CD4-positive, alpha-beta T cell (primary cell): Measurements from ENCODE around the gene EBF4. TPM values are rescaled to one million over a fixed set of nuclear protein-coding genes. Genes with fewer than 3 reads are reported as not detected.
A peak's percentile ranks its signal among the peaks of the same experiment; 100 is the strongest.

ENCODE experiments used
- ATAC-seq: fragments of 200-7000 bp; cut with Tn5 transposase; one replicate; pipeline ENCODE4 v1.10.0; 2022; ENCODE audit warnings: mild to moderate bottlenecking; ENCODE audit not compliant: poor library complexity
- CTCF ChIA-PET: fragments of 350-600 bp; sonication (Branson Sonifier 250); formaldehyde crosslinking; loops from one replicate; lab custom pipeline; 2021; ENCODE audit warnings: antibody characterized with exemption, inconsistent platforms; lab: Charles Lee
- POLR2A ChIA-PET: fragments of 350-600 bp; sonication (Branson Sonifier 250); formaldehyde crosslinking; loops from one replicate; lab custom pipeline; 2021; ENCODE audit warnings: antibody characterized with exemption, inconsistent platforms; lab: Charles Lee
- DNase-seq, 14 experiments: peaks; one replicate each; pipeline ENCODE4 v3.0.0-alpha.2; 2013 to 2020; ENCODE audit warnings: mixed read lengths in 2 of 14
- H3K27ac ChIP-seq, 2 donors: one replicate each; pipeline versions ENCODE4 v1.5.1 to v1.7.0; 2013; ENCODE audit warnings: low read length in 2 of 2, low read depth in 1 of 2, mild to moderate bottlenecking in 1 of 2
- H3K27me3 ChIP-seq, 2 experiments: 1 replicate in 1 of 2; 2 replicates in 1 of 2; pipeline versions ENCODE4 v1.6.1 to v1.7.0; 2013; ENCODE audit warnings: low read length in 2 of 2, control low read depth in 1 of 2, mild to moderate bottlenecking in 1 of 2, moderate library complexity in 1 of 2; ENCODE audit not compliant: insufficient read depth in 2 of 2, control insufficient read depth in 1 of 2
- H3K36me3 ChIP-seq: one replicate; pipeline ENCODE4 v1.6.1; 2013; ENCODE audit warnings: low read length, control low read depth; ENCODE audit not compliant: insufficient read depth
- H3K4me1 ChIP-seq: one replicate; pipeline ENCODE4 v1.6.1; 2013; ENCODE audit warnings: low read length, control low read depth; ENCODE audit not compliant: insufficient read depth
- H3K4me3 ChIP-seq: one replicate; pipeline ENCODE4 v1.5.1; 2013; ENCODE audit warnings: mild to moderate bottlenecking, low read length, moderate library complexity
- H3K9me3 ChIP-seq, 2 experiments: 1 replicate in 1 of 2; 2 replicates in 1 of 2; pipeline versions ENCODE4 v1.6.1 to v1.7.0; 2013; ENCODE audit warnings: low read length in 2 of 2, mild to moderate bottlenecking in 2 of 2, control low read depth in 1 of 2, moderate library complexity in 1 of 2; ENCODE audit not compliant: control insufficient read depth in 1 of 2, insufficient read depth in 1 of 2
- H3K27ac Mint-ChIP-seq: one replicate; pipeline ENCODE4 v1.8.0; 2020; ENCODE audit warnings: mixed read lengths
- H3K27me3 Mint-ChIP-seq: one replicate; pipeline ENCODE4 v1.8.0; 2021; ENCODE audit warnings: mixed read lengths
- H3K36me3 Mint-ChIP-seq: one replicate; pipeline ENCODE4 v1.8.0; 2021; ENCODE audit warnings: low read depth, mixed read lengths
- H3K4me1 Mint-ChIP-seq: one replicate; pipeline ENCODE4 v1.8.0; 2021; ENCODE audit warnings: low read depth, mixed read lengths
- H3K4me3 Mint-ChIP-seq: one replicate; pipeline ENCODE4 v1.8.0; 2020; ENCODE audit warnings: mild to moderate bottlenecking, mixed read lengths
- H3K9me3 Mint-ChIP-seq: one replicate; pipeline ENCODE4 v1.8.0; 2020; ENCODE audit warnings: mixed read lengths
- CTCF ChIP-seq: fragments of 200-600 bp; IDR thresholded peaks from one replicate; pipeline ENCODE4 v1.8.0; 2022; ENCODE audit warnings: antibody characterized with exemption, mild to moderate bottlenecking
- intact Hi-C, 2 experiments: fragments of 100-400 bp; cut with DNase I in 1 of 2; cut with micrococcal nuclease in 1 of 2; formaldehyde crosslinking; loops; one replicate each; pipeline versions ENCODE4 v1.15.1 to v1.9.0; 2023 to 2025; cut with DNase I, micrococcal nuclease
- total RNA-seq, 174 experiments: library from RNA in 2 of 174; stranded (reverse) in 2 of 174; gene quantifications; one replicate each; pipeline ENCODE4 v1.2.3 and lab custom pipeline; 2021 to 2026

The EBF4 gene
- total RNA-seq, 2 experiments from 2014 or later, result 4.2 to 5.1 TPM

DNA sequence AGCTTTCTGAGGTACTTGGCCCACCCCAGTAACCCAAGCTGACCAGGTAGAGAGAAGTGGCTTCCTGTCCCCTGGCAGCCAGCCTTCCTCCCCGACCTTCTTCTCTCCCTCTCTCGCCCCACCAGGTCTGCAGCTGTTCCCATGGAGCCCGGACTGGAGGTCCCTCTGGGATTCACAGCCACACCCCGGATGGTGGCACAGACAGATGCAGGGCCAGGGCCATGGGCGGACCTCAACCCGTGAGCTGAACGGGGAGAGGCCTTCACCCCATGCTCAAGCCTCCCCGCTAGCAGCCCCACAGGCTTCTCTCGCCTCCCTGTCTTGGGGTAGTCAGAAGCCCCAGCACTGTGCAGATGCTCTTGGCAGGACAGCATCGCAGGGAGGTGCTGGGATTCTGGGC lies 66.6 kb downstream of the EBF4 start:
- Histone ChIP-seq H3K4me1 (peaks cover 5% of the 10 kb centered on the region), H3K9me3 (no peaks in the 10 kb centered on the region), H3K27me3 (peaks cover 11 to 16% of the 10 kb centered on the region in 2 experiments), H3K36me3 (no peaks in the 10 kb centered on the region), H3K4me3 (no peak overlapping the region), H3K27ac (no peak overlapping the region)
- no peak for DNase-seq
- no peak overlapping the region for H3K27ac Mint-ChIP-seq
- H3K36me3 Mint-ChIP-seq, result no peaks in the 10 kb centered on the region
- peaks cover 28% of the 10 kb centered on the region for H3K27me3 Mint-ChIP-seq
- no peaks in the 10 kb centered on the region for H3K9me3 Mint-ChIP-seq
- CTCF ChIA-PET, result no interaction called here
- no peak overlapping the region for H3K4me3 Mint-ChIP-seq
- H3K4me1 Mint-ChIP-seq, result no peaks in the 10 kb centered on the region
- intact Hi-C loops, result no loop called here
- ATAC-seq, result no peak
- POLR2A ChIA-PET, result interaction anchor here (1.2 kb wide), 1 partner anchor 95 kb away, joined by 3 read pairs; the partner anchor contains the start of gene IDH3B
- TF ChIP-seq CTCF, result no peak

DNA sequence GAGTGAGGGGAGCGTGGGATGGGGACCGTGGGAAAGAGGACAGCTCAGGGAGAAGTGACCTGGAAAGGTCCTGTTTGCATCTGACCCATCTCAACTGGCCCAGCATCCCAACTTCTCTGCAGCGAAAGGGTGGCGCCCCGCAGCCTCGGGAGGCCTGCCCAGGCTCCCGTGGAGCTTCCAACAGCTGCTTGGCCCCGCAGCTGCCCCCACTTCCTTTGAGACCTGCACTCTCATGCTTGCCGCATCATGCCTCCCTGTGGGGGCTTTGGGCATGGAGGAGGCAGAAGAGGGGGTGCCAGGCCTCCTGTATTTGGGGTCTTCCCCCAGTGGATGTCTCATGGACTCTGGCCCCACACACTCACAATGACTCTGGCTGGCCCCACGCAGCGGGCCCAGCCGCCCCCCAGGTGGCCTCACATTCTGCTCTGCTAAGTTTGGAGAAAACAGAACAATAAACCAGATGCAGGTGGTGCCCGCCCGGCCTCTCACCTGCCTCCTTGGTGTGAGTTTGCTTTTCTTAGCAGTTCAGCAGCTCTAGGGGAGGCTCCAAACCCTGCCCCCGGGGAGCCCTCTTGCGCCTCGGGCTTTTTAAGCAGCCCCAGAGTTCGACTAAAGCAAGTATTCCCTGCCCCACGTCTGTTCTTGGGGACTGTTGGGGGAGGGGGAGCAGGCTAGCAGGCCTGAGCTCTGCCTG lies 67.2 kb downstream of the EBF4 start:
- intact Hi-C loops, result no loop called here

DNA sequence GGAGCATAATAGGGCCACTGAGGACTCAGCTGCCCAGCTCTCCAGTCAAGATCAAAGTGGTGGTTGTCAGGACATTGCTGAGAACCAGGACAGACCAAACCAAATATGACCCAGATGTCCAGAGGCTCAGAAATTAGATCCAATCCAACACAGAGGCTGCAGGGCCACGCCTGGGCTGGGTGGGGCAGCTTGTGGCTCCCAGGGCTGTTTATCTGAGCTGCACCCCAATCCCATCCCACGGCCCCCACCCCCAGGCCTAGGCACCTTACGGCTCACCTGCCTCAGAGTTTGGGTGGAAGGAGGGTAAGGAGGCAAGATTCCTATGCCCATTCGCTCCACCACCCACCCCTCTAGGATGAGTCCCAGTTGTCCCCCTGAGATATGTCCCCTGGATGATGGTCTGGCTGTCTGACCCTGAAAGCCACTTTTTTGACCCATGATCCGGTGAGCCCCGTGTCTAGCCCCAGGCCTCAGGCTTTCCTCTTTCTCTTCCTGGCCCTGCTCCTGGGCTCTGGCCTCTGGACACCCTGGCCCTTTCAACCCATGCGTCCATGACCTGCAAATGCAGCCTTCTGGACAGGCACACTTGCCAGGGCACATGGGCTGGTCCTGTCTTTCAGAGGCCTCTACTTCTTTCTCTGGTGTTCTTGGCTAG lies 67.8 kb downstream of the EBF4 start:
- H3K4me3 ChIP-seq, result no peak overlapping the region
- H3K36me3 Mint-ChIP-seq, result no peaks in the 10 kb centered on the region
- CTCF ChIA-PET, result no interaction called here

More for the DNA sequence above, 67.2 kb downstream of the EBF4 start:
- Histone ChIP-seq H3K4me3 (no peak overlapping the region), H3K9me3 (no peaks in the 10 kb centered on the region), H3K4me1 (peaks cover 5% of the 10 kb centered on the region), H3K27ac (no peak overlapping the region), H3K36me3 (no peaks in the 10 kb centered on the region), H3K27me3 (peaks cover 7 to 16% of the 10 kb centered on the region in 2 experiments)
- Mint-ChIP-seq H3K36me3 (no peaks in the 10 kb centered on the region), H3K27me3 (peaks cover 28% of the 10 kb centered on the region), H3K9me3 (no peaks in the 10 kb centered on the region), H3K4me3 (no peak overlapping the region), H3K4me1 (no peaks in the 10 kb centered on the region), H3K27ac (no peak overlapping the region)
- DNase-seq (no peak), ATAC-seq (no peak)
- ChIA-PET POLR2A (interaction anchor here (1.2 kb wide), 1 partner anchor 96 kb away, joined by 3 read pairs; the partner anchor contains the start of gene IDH3B), CTCF (no interaction called here)
- TF ChIP-seq CTCF, result no peak

More for the DNA sequence above, 67.8 kb downstream of the EBF4 start:
- ATAC-seq, result no peak
- no peaks in the 10 kb centered on the region for H3K4me1 Mint-ChIP-seq
- intact Hi-C loops, result no loop called here
- no peak overlapping the region for H3K4me3 Mint-ChIP-seq
- no peak for TF ChIP-seq CTCF
- peaks cover 28% of the 10 kb centered on the region for H3K27me3 Mint-ChIP-seq
- DNase-seq, result peak in 1 of 14 experiments; percentile 12
- Histone ChIP-seq H3K4me1 (peaks cover 5% of the 10 kb centered on the region), H3K36me3 (no peaks in the 10 kb centered on the region), H3K27me3 (peaks cover 2 to 16% of the 10 kb centered on the region in 2 experiments), H3K9me3 (no peaks in the 10 kb centered on the region), H3K27ac (no peak overlapping the region)
- no peak overlapping the region for H3K27ac Mint-ChIP-seq
- H3K9me3 Mint-ChIP-seq, result no peaks in the 10 kb centered on the region
- POLR2A ChIA-PET, result no interaction called here
